Prostate gland (tissue), 2 donors: ENCODE results near the gene NFIX. TPM values are rescaled to one million over a fixed set of nuclear protein-coding genes. Genes with fewer than 3 reads are reported as not detected.
"Not testable (repeated sequence)": the region's sequence is repeated elsewhere in the genome, so short reads cannot be mapped to it uniquely, and the experiment has no call there.

Source experiments
- DNase-seq: peaks from one replicate; pipeline ENCODE4 v3.0.0-alpha.2; 2019; ENCODE audit warnings: low spot score
- H3K27ac ChIP-seq, 2 donors: fragments of 200-600 bp; sonication (generic); 2 replicates each; pipeline ENCODE4 v1.5.1; 2017 to 2019
- H3K27me3 ChIP-seq: fragments of 200-600 bp; sonication (generic); replicated peaks from 2 replicates; pipeline ENCODE4 v1.5.1; 2019; ENCODE audit not compliant: insufficient read depth
- H3K36me3 ChIP-seq, 2 donors: fragments of 200-600 bp; sonication (generic); 1 replicate in 1 of 2; 2 replicates in 1 of 2; pipeline versions ENCODE4 v1.5.1 to v1.8.1; 2017 to 2019
- H3K4me1 ChIP-seq: fragments of 200-600 bp; sonication (generic); replicated peaks from 2 replicates; pipeline ENCODE4 v1.5.1; 2019
- H3K4me3 ChIP-seq, 2 donors: fragments of 200-600 bp; sonication (generic); 2 replicates each; pipeline ENCODE4 v1.5.1; 2017 to 2019
- H3K9me3 ChIP-seq: fragments of 200-600 bp; sonication (generic); 2 replicates; pipeline ENCODE4 v1.5.1; 2017
- POLR2A ChIP-seq: fragments of 450-650 bp; IDR thresholded peaks from one replicate; pipeline ENCODE4 v1.6.1; 2016; ENCODE audit warnings: antibody characterized with exemption, mild to moderate bottlenecking
- POLR2AphosphoS5 ChIP-seq: sonication (generic); formaldehyde crosslinking; IDR thresholded peaks from one replicate; pipeline ENCODE4 v1.6.1; 2017; ENCODE audit warnings: antibody characterized with exemption
- WGBS: methylation state at CpG from one replicate; pipeline ENCODE4 v1.1.5; 2018; 5-methylcytosine and 5-hydroxymethylcytosine counted together
- intact Hi-C: fragments of 100-400 bp; cut with DNase I; formaldehyde crosslinking; loops from one replicate; pipeline ENCODE4 v1.14.2; 2022
- total RNA-seq, 2 donors: library from RNA; depleted of rRNA; stranded (reverse); fragments of >200 nt; gene quantifications; one replicate each; pipeline ENCODE4 v1.1.0, GENCODE V29; 2016
- TF ChIP-seq, protein P1 (sequence below), 4 experiments: fragments of 200-600 bp in 2 of 4; fragments of 450-650 bp in 2 of 4; sonication (generic) in 2 of 4; IDR thresholded peaks; 1 replicate in 3 of 4; 2 replicates in 1 of 4; pipeline ENCODE4 v1.5.1; 2016 to 2019; ENCODE audit warnings: antibody characterized with exemption in 4 of 4, mild to moderate bottlenecking in 2 of 4, moderate library complexity in 2 of 4

Gene NFIX
- total RNA-seq, 2 donors from 2014 or later = 185 to 286 TPM

DNA sequence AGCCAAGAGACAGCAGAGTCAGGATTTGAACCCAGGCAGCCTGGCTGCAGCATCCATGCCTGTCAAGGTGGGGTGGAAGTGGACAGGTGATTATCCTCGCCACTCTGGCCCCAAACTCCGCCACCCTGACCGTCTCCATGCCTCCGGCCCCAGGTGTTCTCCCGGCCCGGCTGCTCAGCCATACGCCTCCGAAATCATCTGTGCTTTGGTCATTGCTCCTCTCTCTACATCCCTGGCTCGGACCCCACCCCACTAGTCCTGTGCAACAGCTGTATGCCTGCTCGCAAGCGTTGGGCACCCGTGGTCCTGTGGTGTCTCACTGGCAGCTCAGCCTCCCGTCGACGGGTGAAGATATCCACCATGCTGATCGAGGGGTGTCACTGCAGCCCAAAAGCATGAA lies 22.0 kb upstream of the NFIX start:
- no peak overlapping the region for H3K27ac ChIP-seq
- no peaks in the 10 kb centered on the region for H3K4me1 ChIP-seq
- no peak overlapping the region for H3K4me3 ChIP-seq
- no peaks in the 10 kb centered on the region for H3K27me3 ChIP-seq
- DNase-seq = no peak
- intact Hi-C loops = no loop called here
- WGBS = 93% methylated on average over 16 of the region's 16 CpGs
- no peaks in the 10 kb centered on the region for H3K9me3 ChIP-seq
- no peaks in the 10 kb centered on the region for H3K36me3 ChIP-seq
- TF ChIP-seq POLR2AphosphoS5 (no peak), POLR2A (no peak)
- TF ChIP-seq, protein P1, sequence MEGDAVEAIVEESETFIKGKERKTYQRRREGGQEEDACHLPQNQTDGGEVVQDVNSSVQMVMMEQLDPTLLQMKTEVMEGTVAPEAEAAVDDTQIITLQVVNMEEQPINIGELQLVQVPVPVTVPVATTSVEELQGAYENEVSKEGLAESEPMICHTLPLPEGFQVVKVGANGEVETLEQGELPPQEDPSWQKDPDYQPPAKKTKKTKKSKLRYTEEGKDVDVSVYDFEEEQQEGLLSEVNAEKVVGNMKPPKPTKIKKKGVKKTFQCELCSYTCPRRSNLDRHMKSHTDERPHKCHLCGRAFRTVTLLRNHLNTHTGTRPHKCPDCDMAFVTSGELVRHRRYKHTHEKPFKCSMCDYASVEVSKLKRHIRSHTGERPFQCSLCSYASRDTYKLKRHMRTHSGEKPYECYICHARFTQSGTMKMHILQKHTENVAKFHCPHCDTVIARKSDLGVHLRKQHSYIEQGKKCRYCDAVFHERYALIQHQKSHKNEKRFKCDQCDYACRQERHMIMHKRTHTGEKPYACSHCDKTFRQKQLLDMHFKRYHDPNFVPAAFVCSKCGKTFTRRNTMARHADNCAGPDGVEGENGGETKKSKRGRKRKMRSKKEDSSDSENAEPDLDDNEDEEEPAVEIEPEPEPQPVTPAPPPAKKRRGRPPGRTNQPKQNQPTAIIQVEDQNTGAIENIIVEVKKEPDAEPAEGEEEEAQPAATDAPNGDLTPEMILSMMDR (IDR thresholded peaks at IDR 0.05) = no peak

DNA sequence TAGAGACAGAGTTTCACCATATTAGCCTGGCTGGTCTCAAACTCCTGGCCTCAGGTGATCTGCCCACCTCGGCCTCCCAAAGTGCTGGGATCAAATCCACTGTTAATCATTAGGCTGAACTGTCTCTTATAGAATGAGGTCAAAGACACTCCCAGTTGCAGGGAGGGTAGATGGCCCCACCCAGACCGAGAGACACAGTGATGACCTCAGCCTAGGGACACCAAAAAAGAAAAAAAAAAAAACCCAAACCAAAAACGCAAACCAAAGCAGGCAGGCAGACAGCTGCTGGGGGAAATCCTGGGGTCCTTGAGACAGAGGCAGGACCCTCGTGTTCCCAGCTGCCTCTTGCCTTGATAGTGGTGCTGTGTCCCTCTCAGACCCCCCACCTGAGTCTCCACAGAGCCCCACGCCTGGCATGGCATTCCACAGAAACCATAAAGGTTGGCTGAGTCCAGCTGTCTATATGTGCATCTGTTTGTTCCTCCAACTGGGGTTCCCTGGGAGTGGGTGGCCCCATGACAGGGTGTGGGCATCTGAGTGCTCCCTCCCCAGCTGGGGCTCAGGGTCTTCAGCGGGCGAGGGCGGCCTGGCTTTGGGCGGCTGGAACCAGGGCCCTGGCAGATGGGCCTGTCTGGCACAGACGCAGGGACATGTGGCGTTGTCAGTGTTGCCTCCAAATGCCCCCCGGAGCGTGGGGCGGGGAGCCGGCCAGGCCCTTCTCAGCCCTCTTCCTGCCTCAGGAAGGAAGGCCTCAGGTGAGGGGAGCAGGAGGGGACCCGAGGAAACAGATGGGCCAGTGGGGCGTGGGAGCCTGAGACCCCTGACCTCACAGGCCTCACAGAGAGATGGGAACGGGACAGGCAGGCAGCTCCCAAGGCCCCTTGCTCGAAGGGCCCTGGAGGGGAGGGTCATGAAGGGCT lies 20.7 kb upstream of the NFIX start:
- WGBS = 74% methylated on average over 19 of the region's 19 CpGs
- H3K9me3 ChIP-seq = no peaks in the 10 kb centered on the region
- H3K4me3 ChIP-seq = no peak overlapping the region
- TF ChIP-seq POLR2A = no peak
- no peak for TF ChIP-seq POLR2AphosphoS5
- TF ChIP-seq, protein P1 (IDR thresholded peaks at IDR 0.05) = no peak
- intact Hi-C loops = no loop called here
- no peak for DNase-seq
- no peaks in the 10 kb centered on the region for H3K27me3 ChIP-seq
- H3K4me1 ChIP-seq = no peaks in the 10 kb centered on the region
- no peak overlapping the region for H3K27ac ChIP-seq
- H3K36me3 ChIP-seq = no peaks in the 10 kb centered on the region

DNA sequence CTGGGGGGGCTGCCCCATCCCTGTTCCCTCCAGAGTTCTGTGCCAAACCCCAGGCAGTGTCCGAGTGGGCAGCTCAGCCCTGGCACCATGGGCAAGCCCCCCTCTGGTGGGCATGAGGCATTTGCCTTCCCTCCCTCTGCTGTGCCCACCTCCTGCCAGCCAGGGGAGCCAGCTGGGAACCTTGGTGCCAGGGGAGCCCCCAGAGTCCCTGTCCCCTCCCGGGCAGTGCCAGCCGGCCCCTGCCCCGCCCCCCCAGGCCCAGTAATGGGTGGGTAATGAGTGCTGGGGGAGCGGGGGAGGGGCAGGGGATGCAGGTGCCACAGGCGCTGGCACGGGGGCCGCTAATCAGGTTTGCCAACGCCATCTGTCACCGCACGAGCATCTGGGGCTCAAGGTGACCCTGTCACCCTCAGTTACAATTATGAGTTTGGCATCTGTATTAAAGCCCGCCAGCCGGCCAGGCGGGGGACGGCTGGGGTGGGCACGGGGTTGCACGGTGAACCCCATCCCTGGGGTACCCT lies 20.0 kb upstream of the NFIX start:
- no peaks in the 10 kb centered on the region for H3K36me3 ChIP-seq
- no peaks in the 10 kb centered on the region for H3K27me3 ChIP-seq
- 65% methylated on average over 17 of the region's 17 CpGs for WGBS
- TF ChIP-seq POLR2AphosphoS5 = no peak
- TF ChIP-seq, protein P1 (IDR thresholded peaks at IDR 0.05) = no peak
- TF ChIP-seq POLR2A = no peak
- H3K9me3 ChIP-seq = no peaks in the 10 kb centered on the region
- intact Hi-C loops = no loop called here
- no peak overlapping the region for H3K27ac ChIP-seq
- no peak overlapping the region for H3K4me3 ChIP-seq
- DNase-seq = no peak
- no peaks in the 10 kb centered on the region for H3K4me1 ChIP-seq

DNA sequence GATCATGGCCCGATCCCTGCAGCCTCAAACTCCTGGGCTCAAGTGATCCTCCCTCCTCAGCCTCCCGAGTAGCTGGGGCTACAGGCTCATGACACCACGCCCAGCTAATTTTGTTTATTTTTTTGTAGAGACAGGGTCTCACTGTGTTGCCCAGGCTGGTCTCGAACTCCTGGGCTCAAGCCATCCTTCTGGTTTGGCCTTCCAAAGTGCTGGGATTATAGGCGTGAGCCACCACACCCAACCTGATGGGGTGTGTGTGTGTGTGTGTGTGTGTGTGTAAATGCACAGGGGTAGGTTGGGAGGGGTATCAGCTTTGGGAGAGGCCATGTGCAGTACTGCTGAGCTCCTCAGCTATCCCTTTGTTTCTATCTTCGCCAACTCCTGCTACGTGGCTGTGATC lies 19.2 kb upstream of the NFIX start:
- H3K4me1 ChIP-seq, H3K36me3 ChIP-seq, H3K27me3 ChIP-seq, H3K27ac ChIP-seq, intact Hi-C loops, H3K9me3 ChIP-seq, DNase-seq, H3K4me3 ChIP-seq: not testable (repeated sequence)
- 76% methylated on average over 7 of the region's 7 CpGs for WGBS

DNA sequence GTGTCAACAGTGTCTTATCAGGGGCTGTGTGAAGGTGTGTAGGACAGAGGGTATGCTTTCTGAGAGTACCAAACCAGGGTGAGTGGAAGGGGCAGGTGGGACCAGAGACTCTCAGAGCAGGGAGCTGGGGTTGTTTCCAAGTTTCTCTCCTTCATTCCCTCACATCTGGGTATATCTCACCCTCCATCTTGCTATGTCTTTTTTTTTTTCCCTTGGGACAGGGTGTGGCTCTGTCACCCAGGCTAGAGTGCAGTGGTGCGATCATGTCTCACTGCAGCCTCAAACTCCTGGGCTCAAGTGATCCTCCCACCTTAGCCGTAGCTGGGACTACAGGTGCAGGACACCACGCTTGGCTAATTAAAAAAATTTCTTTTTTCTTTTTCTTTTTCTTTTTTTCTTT lies 15.3 kb upstream of the NFIX start:
- DNase-seq = no peak
- no peak overlapping the region for H3K27ac ChIP-seq
- H3K27me3 ChIP-seq = no peaks in the 10 kb centered on the region
- no peaks in the 10 kb centered on the region for H3K4me1 ChIP-seq
- WGBS = 96% methylated on average over 3 of the region's 3 CpGs
- H3K4me3 ChIP-seq = no peak overlapping the region
- H3K9me3 ChIP-seq = no peaks in the 10 kb centered on the region
- intact Hi-C loops = loop anchor here (2.0 kb wide), 1 partner anchor 283 kb away; no protein-coding TSS in a partner anchor
- TF ChIP-seq POLR2AphosphoS5 (no peak), POLR2A (no peak)
- TF ChIP-seq, protein P1 (IDR thresholded peaks at IDR 0.05) = no peak
- no peaks in the 10 kb centered on the region for H3K36me3 ChIP-seq
